Spleen (tissue), 7 donors: ENCODE results near the gene CIPC.

ENCODE experiments used
- POLR2A ChIP-seq, 3 donors: fragments of 450-650 bp; IDR thresholded peaks; one replicate each; pipeline ENCODE4 v1.5.1; 2017; ENCODE audit warnings: antibody characterized with exemption in 3 of 3, mild to moderate bottlenecking in 1 of 3
- TF ChIP-seq, protein P1 (sequence below), 11 experiments: fragments of 200-600 bp in 7 of 11; fragments of 450-650 bp in 4 of 11; sonication (generic) in 4 of 11; IDR thresholded peaks in 8 of 11; conservative IDR thresholded peaks in 3 of 11; 1 replicate in 7 of 11; 2 replicates in 4 of 11; pipeline versions ENCODE4 v1.4.0 to v1.8.0; 2016 to 2021; ENCODE audit warnings: antibody characterized with exemption in 11 of 11, inconsistent platforms in 4 of 11, mild to moderate bottlenecking in 1 of 11
- donor health status: DM: no; HTN: no; CAD: no; lungs with moderate emphysema.
- donor health status: DM: no; HTN: no; CAD: no.
- donor health status: DM: no; HTN: no; CAD: no.

- TF ChIP-seq, protein P1, sequence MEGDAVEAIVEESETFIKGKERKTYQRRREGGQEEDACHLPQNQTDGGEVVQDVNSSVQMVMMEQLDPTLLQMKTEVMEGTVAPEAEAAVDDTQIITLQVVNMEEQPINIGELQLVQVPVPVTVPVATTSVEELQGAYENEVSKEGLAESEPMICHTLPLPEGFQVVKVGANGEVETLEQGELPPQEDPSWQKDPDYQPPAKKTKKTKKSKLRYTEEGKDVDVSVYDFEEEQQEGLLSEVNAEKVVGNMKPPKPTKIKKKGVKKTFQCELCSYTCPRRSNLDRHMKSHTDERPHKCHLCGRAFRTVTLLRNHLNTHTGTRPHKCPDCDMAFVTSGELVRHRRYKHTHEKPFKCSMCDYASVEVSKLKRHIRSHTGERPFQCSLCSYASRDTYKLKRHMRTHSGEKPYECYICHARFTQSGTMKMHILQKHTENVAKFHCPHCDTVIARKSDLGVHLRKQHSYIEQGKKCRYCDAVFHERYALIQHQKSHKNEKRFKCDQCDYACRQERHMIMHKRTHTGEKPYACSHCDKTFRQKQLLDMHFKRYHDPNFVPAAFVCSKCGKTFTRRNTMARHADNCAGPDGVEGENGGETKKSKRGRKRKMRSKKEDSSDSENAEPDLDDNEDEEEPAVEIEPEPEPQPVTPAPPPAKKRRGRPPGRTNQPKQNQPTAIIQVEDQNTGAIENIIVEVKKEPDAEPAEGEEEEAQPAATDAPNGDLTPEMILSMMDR (IDR thresholded peaks at IDR 0.05 in 8 of 11, conservative IDR thresholded peaks at IDR 0.05 in 3 of 11), result no peak
- no peak for TF ChIP-seq POLR2A (IDR thresholded peaks at IDR 0.05)
Measured at GRCh38 chr14:77058117-77058516, 39.9 kb upstream of the CIPC start.
